ENCODE measurements around the gene FGF12.

- no peak for TF ChIP-seq POLR2A (IDR thresholded peaks at IDR 0.05)
- TF ChIP-seq, protein P1, sequence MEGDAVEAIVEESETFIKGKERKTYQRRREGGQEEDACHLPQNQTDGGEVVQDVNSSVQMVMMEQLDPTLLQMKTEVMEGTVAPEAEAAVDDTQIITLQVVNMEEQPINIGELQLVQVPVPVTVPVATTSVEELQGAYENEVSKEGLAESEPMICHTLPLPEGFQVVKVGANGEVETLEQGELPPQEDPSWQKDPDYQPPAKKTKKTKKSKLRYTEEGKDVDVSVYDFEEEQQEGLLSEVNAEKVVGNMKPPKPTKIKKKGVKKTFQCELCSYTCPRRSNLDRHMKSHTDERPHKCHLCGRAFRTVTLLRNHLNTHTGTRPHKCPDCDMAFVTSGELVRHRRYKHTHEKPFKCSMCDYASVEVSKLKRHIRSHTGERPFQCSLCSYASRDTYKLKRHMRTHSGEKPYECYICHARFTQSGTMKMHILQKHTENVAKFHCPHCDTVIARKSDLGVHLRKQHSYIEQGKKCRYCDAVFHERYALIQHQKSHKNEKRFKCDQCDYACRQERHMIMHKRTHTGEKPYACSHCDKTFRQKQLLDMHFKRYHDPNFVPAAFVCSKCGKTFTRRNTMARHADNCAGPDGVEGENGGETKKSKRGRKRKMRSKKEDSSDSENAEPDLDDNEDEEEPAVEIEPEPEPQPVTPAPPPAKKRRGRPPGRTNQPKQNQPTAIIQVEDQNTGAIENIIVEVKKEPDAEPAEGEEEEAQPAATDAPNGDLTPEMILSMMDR (IDR thresholded peaks at IDR 0.05), result no peak
These were observed 557.3 kb downstream of the FGF12 start for GRCh38 chr3:192170031-192170430.
